HG03432 (cell line): ENCODE measurements around the gene SPOCD1.

Experiments used
- ATAC-seq: cut with Tn5 transposase; IDR thresholded peaks from one replicate; pipeline ENCODE4 v1.9.1; 2021; ENCODE audit warnings: mild to moderate bottlenecking, moderate library complexity; ENCODE audit not compliant: unreplicated experiment

The SPOCD1 gene

GRCh38 chr1:31815752-31816500 is at the start of gene SPOCD1:
SPOCD1 (minus strand) TSS chr1:31816022; CDS start chr1:31815333, 689 bp downstream.
- ATAC-seq, result no peak

GRCh38 chr1:31862071-31862470 is 46.2 kb upstream of the SPOCD1 start:
- ATAC-seq, result no peak

GRCh38 chr1:31861346-31861745 is 45.5 kb upstream of the SPOCD1 start:
- no peak for ATAC-seq

GRCh38 chr1:31860581-31860980 is 44.8 kb upstream of the SPOCD1 start:
- ATAC-seq, result no peak

GRCh38 chr1:31859719-31860118 is 43.9 kb upstream of the SPOCD1 start:
- no peak for ATAC-seq

- ATAC-seq, result no peak
Observed at GRCh38 chr1:31859044-31859443, 43.2 kb upstream of the SPOCD1 start.

GRCh38 chr1:31857863-31858262 is 42.0 kb upstream of the SPOCD1 start:
- ATAC-seq, result no peak

GRCh38 chr1:31856140-31856539 is 40.3 kb upstream of the SPOCD1 start:
- no peak for ATAC-seq

GRCh38 chr1:31855038-31855845 is 39.4 kb upstream of the SPOCD1 start:
- ATAC-seq, result no peak

- ATAC-seq, result no peak
Observed at GRCh38 chr1:31849653-31850052, 33.8 kb upstream of the SPOCD1 start.

- ATAC-seq, result no peak
Observed at GRCh38 chr1:31848381-31848897, 32.6 kb upstream of the SPOCD1 start.

GRCh38 chr1:31846484-31846883 is 30.7 kb upstream of the SPOCD1 start:
- ATAC-seq, result no peak

- ATAC-seq, result no peak
Observed at GRCh38 chr1:31843506-31843905, 27.7 kb upstream of the SPOCD1 start.

- ATAC-seq, result no peak
Observed at GRCh38 chr1:31839662-31840343, 24.0 kb upstream of the SPOCD1 start.

GRCh38 chr1:31837451-31838158 is 21.8 kb upstream of the SPOCD1 start:
- no peak for ATAC-seq

- no peak for ATAC-seq
Observed at GRCh38 chr1:31836638-31837037, 20.8 kb upstream of the SPOCD1 start.

GRCh38 chr1:31835415-31835814 is 19.6 kb upstream of the SPOCD1 start:
- no peak for ATAC-seq

GRCh38 chr1:31834501-31834900 is 18.7 kb upstream of the SPOCD1 start:
- ATAC-seq, result no peak

- ATAC-seq, result no peak
Observed at GRCh38 chr1:31831397-31832378, 15.9 kb upstream of the SPOCD1 start.

GRCh38 chr1:31830511-31830910 is 14.7 kb upstream of the SPOCD1 start:
- no peak for ATAC-seq
